ENCODE measurements around the gene ZFYVE26. TPM values are rescaled to one million over a fixed set of nuclear protein-coding genes. Genes with fewer than 3 reads are reported as not detected.
"Not testable (repeated sequence)": the region's sequence is repeated elsewhere in the genome, so short reads cannot be mapped to it uniquely, and the experiment has no call there.

ZFYVE26 gene
- total RNA-seq, 1 donor from 2014 or later, result 42.9 TPM

DNA sequence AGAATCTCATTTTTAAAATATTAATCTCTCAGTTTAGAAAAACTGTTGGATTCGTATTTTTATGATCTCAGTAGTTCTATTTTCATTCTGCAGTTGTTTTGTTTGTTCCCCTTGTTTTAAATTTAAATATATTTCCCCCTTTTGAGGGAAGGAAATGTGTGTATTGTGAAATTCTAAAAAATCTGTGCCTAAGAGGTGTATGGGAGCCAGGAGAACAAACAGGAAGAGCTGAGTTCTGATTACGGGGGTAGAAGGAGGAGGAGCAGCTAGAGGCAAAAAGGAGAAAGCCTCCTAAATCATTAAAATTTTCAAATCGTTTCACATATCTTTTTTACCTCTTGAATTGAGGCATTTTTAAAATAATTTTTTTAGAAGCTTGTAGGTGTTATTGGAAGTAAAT lies 112.4 kb downstream of the ZFYVE26 start:
- Histone ChIP-seq H3K4me3 (no peak overlapping the region), H3K27ac (no peak overlapping the region), H3K9me3 (no peaks in the 10 kb centered on the region), H3K36me3 (no peaks in the 10 kb centered on the region), H3K4me1 (no peaks in the 10 kb centered on the region), H3K27me3 (no peaks in the 10 kb centered on the region)
- no peak for TF ChIP-seq CTCF (IDR thresholded peaks at IDR 0.05)
- intact Hi-C loops (cut with DNase I), result no loop called here
- ATAC-seq (peak; percentile 50), DNase-seq (no peak)

DNA sequence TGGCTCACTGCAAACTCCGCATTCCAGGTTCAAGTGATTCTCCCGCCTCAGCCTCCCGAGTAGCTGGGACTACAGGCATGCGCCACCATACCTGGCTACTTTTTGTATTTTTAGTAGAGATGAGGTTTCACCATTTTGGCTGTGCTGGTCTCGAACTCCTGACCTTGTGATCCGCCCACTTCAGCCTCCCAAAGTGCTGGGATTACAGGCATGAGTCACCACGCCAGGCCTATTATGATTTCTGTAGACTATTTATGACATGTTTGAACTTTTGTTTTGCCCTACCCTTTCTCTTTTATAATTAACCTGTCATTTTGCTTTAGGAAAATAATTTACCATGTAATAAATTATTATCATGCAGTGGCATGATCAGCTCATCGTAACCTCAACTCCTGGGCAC lies 114.9 kb downstream of the ZFYVE26 start, which contains the start of gene RDH12:
Gene RDH12 (plus strand): TSS at position 395 of the 400 bp plus-strand sequence. CDS start 20,757 bp downstream, outside the sequence.
- H3K27ac ChIP-seq; H3K27me3 ChIP-seq; DNase-seq; H3K4me1 ChIP-seq; H3K9me3 ChIP-seq; ATAC-seq; H3K36me3 ChIP-seq; intact Hi-C loops (cut with DNase I); H3K4me3 ChIP-seq: not testable (repeated sequence)

- no peak for TF ChIP-seq CTCF (IDR thresholded peaks at IDR 0.05)
- no peaks in the 10 kb centered on the region for H3K4me1 ChIP-seq
- no peak overlapping the region for H3K27ac ChIP-seq
- H3K36me3 ChIP-seq, result no peaks in the 10 kb centered on the region
- intact Hi-C loops (cut with DNase I), result no loop called here
- H3K4me3 ChIP-seq, result no peak overlapping the region
- ATAC-seq (no peak), DNase-seq (no peak)
- no peaks in the 10 kb centered on the region for H3K27me3 ChIP-seq
- H3K9me3 ChIP-seq, result no peaks in the 10 kb centered on the region
These were observed 118.2 kb downstream of the ZFYVE26 start for GRCh38 chr14:67698179-67698578.

DNA sequence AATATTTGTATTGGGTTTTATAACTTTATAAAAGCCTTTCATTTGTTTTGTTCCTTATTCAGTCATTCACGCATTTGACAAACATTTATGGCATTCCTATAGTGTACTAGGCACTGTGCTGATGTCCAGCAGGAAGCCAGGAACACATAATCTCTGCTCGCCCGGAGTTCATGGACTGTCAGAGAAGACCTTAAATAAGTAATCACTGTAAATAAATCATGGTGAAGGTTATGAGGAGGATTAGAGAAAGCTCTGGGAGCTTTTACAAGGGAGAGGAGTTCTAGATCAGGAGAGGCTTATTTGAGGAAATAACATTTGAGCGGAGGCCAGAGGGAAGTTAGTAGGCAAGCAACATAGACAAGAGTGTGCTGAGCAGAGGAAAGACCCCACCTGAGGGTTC lies 119.4 kb downstream of the ZFYVE26 start:
- no peaks in the 10 kb centered on the region for H3K9me3 ChIP-seq
- DNase-seq (no peak), ATAC-seq (no peak)
- no peak for TF ChIP-seq CTCF (IDR thresholded peaks at IDR 0.05)
- peaks cover 8% of the 10 kb centered on the region for H3K36me3 ChIP-seq
- no peaks in the 10 kb centered on the region for H3K27me3 ChIP-seq
- intact Hi-C loops (cut with DNase I), result no loop called here
- no peak overlapping the region for H3K27ac ChIP-seq
- H3K4me3 ChIP-seq, result no peak overlapping the region
- H3K4me1 ChIP-seq, result no peaks in the 10 kb centered on the region

Other genes starting within 250 kb of the ZFYVE26 start
- 24.2 TPM for gene PIGH, start 216.3 kb downstream of the ZFYVE26 start, total RNA-seq
- gene ARG2, start 196.7 kb downstream of the ZFYVE26 start, total RNA-seq, result 2.0 TPM
- 122 TPM for gene VTI1B, start 142.0 kb downstream of the ZFYVE26 start, total RNA-seq
- 58.4 TPM for gene RDH11, start 120.8 kb downstream of the ZFYVE26 start, total RNA-seq
- gene RDH12, start 114.7 kb downstream of the ZFYVE26 start, total RNA-seq, result 0.20 TPM
- 11.5 TPM for gene RAD51B, start 3.2 kb upstream of the ZFYVE26 start, total RNA-seq

Data from upper lobe of right lung (tissue), 1 donor.